ENCODE data around the gene MACROD2.

The MACROD2 gene

GRCh38 chr20:14758356-14758755 lies 763.0 kb downstream of the MACROD2 start:
- H3K9me3 ChIP-seq (ENCODE audit: control insufficient read depth, low read length), result no peaks in the 10 kb centered on the region
- TF ChIP-seq, protein P1, sequence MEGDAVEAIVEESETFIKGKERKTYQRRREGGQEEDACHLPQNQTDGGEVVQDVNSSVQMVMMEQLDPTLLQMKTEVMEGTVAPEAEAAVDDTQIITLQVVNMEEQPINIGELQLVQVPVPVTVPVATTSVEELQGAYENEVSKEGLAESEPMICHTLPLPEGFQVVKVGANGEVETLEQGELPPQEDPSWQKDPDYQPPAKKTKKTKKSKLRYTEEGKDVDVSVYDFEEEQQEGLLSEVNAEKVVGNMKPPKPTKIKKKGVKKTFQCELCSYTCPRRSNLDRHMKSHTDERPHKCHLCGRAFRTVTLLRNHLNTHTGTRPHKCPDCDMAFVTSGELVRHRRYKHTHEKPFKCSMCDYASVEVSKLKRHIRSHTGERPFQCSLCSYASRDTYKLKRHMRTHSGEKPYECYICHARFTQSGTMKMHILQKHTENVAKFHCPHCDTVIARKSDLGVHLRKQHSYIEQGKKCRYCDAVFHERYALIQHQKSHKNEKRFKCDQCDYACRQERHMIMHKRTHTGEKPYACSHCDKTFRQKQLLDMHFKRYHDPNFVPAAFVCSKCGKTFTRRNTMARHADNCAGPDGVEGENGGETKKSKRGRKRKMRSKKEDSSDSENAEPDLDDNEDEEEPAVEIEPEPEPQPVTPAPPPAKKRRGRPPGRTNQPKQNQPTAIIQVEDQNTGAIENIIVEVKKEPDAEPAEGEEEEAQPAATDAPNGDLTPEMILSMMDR (IDR thresholded peaks at IDR 0.05), result no peak
- no peaks in the 10 kb centered on the region for H3K27me3 ChIP-seq (ENCODE audit: control insufficient read depth, insufficient read depth, low read length)
- H3K27ac ChIP-seq, result no peak overlapping the region
- H3K4me3 ChIP-seq (ENCODE audit: low read depth, low read length), result no peak overlapping the region
- H3K9ac ChIP-seq, result no peak overlapping the region
- H3K79me2 ChIP-seq, result no peaks in the 10 kb centered on the region
- H3K36me3 ChIP-seq (ENCODE audit: control insufficient read depth, insufficient read depth, low read length), result no peaks in the 10 kb centered on the region
- H2AFZ ChIP-seq, result peak overlapping the region; percentile 45
- no peak overlapping the region for H3K4me2 ChIP-seq (ENCODE audit: low read length)
- H3K4me1 ChIP-seq, result peaks cover 6% of the 10 kb centered on the region

GRCh38 chr20:14759979-14760378 lies 764.7 kb downstream of the MACROD2 start:
- peaks cover 7% of the 10 kb centered on the region for H3K4me1 ChIP-seq
- peak overlapping the region; percentile 36 for H3K27ac ChIP-seq
- H3K4me3 ChIP-seq (ENCODE audit: low read depth, low read length), result no peak overlapping the region
- no peaks in the 10 kb centered on the region for H3K9me3 ChIP-seq (ENCODE audit: control insufficient read depth, low read length)
- no peak overlapping the region for H3K9ac ChIP-seq
- H3K27me3 ChIP-seq (ENCODE audit: control insufficient read depth, insufficient read depth, low read length), result no peaks in the 10 kb centered on the region
- no peaks in the 10 kb centered on the region for H3K36me3 ChIP-seq (ENCODE audit: control insufficient read depth, insufficient read depth, low read length)
- TF ChIP-seq, protein P1 (IDR thresholded peaks at IDR 0.05), result no peak
- H2AFZ ChIP-seq, result peak overlapping the region; percentile 12
- no peaks in the 10 kb centered on the region for H3K79me2 ChIP-seq
- peak overlapping the region; percentile 5 for H3K4me2 ChIP-seq (ENCODE audit: low read length)

DNA sequence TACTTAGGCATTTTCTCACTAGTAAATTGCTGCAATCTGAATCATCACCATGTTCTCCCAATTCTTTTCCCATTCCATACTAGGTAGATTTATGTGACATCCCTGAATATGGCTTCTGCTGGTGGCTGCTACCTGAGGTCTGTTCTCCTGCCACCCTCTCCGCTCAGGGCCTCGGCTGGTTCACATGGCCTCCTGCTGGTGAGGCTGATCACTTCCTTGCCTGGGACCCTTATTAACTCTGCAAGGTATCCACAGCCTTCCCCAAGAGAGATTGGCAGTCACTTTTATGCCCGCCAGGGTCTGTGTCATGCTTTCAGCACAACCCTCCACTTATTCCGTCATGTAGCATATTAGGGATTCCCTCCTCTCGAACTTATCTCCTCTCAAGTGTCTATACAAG lies 766.6 kb downstream of the MACROD2 start:
- H3K27me3 ChIP-seq (ENCODE audit: control insufficient read depth, insufficient read depth, low read length), result no peaks in the 10 kb centered on the region
- no peak overlapping the region for H3K27ac ChIP-seq
- H3K36me3 ChIP-seq (ENCODE audit: control insufficient read depth, insufficient read depth, low read length), result no peaks in the 10 kb centered on the region
- H3K4me1 ChIP-seq, result peaks cover 7% of the 10 kb centered on the region
- H3K79me2 ChIP-seq, result no peaks in the 10 kb centered on the region
- TF ChIP-seq, protein P1 (IDR thresholded peaks at IDR 0.05), result no peak
- H3K4me3 ChIP-seq (ENCODE audit: low read depth, low read length), result no peak overlapping the region
- H3K9ac ChIP-seq, result no peak overlapping the region
- no peak overlapping the region for H2AFZ ChIP-seq
- no peak overlapping the region for H3K4me2 ChIP-seq (ENCODE audit: low read length)
- no peaks in the 10 kb centered on the region for H3K9me3 ChIP-seq (ENCODE audit: control insufficient read depth, low read length)

DNA sequence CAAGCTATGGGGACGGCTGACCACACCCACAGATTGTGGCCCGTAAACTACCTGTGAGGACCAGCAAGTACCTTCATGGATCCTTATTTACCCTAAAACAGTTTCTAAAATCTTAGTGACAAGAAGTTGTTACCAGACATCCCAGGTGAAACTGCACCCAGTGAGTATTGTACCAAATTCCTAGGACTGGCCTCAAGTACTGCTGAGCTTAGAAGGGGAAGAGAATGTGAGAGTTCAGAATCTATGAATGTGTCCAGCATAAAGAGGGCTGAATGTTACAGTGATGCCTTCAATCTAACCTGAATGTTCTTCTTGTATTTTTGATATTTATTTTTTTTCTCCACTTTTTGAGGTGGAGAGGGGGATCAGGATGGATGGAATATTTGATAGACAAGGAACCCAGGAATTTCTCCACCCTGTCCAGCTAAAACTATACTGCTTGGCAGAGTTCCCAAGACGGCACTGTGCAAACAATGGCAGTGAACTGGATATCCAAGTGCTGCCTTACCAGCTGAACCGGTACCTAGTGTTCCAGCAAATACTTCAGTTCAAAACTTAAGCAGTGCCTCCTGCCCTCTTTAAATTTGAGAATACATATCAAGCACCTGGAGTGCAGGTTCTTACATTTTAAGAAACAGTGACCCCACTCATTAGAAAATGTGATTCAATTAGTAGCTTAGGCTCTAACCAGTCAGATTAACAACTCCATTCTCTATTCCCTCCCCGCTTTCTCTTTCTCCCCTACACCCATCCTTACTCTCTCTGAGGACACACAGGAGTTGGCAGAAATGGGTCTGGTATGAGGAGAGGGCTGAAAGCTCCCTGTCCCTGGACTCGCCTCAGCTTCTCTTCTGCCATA lies 769.4 kb downstream of the MACROD2 start:
- H3K9ac ChIP-seq, result no peak overlapping the region
- no peak overlapping the region for H3K27ac ChIP-seq
- TF ChIP-seq, protein P1 (IDR thresholded peaks at IDR 0.05), result no peak

DNA sequence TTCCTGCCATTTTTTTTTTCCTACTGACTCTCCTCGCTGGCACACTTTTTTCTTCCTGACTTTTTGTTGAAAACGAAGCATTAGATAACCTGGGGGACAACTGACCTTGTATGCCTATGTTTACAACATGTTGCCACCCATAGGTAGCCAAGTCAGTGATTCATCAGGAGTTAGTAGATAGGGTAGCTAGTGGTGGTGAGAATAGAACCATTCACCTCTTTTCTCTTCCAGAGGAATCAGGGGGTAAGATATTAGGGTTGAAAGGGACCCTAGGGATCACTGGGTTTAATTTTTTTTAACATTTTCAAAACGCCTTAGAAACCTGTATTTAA lies 770.0 kb downstream of the MACROD2 start:
- no peaks in the 10 kb centered on the region for H3K36me3 ChIP-seq (ENCODE audit: control insufficient read depth, insufficient read depth, low read length)
- no peak overlapping the region for H3K27ac ChIP-seq
- no peaks in the 10 kb centered on the region for H3K9me3 ChIP-seq (ENCODE audit: control insufficient read depth, low read length)
- no peaks in the 10 kb centered on the region for H3K79me2 ChIP-seq
- peaks cover 5% of the 10 kb centered on the region for H3K4me1 ChIP-seq
- no peaks in the 10 kb centered on the region for H3K27me3 ChIP-seq (ENCODE audit: control insufficient read depth, insufficient read depth, low read length)
- peak overlapping the region; percentile 5 for H2AFZ ChIP-seq
- H3K4me3 ChIP-seq (ENCODE audit: low read depth, low read length), result no peak overlapping the region
- TF ChIP-seq, protein P1 (IDR thresholded peaks at IDR 0.05), result no peak
- H3K9ac ChIP-seq, result no peak overlapping the region
- no peak overlapping the region for H3K4me2 ChIP-seq (ENCODE audit: low read length)

More for the DNA sequence above, 769.4 kb downstream of the MACROD2 start:
- Histone ChIP-seq H3K4me1 (peaks cover 5% of the 10 kb centered on the region), H3K4me3 (ENCODE audit: low read depth, low read length) (no peak overlapping the region), H3K9me3 (ENCODE audit: control insufficient read depth, low read length) (no peaks in the 10 kb centered on the region), H3K79me2 (no peaks in the 10 kb centered on the region), H3K36me3 (ENCODE audit: control insufficient read depth, insufficient read depth, low read length) (no peaks in the 10 kb centered on the region), H3K27me3 (ENCODE audit: control insufficient read depth, insufficient read depth, low read length) (no peaks in the 10 kb centered on the region), H2AFZ (peak overlapping the region; percentile 40), H3K4me2 (ENCODE audit: low read length) (no peak overlapping the region)

Data from parathyroid adenoma (tissue), 2 donors.